ENCODE results near the gene CGREF1. TPM values are rescaled to one million over a fixed set of nuclear protein-coding genes. Genes with fewer than 3 reads are reported as not detected.

Gene CGREF1
- total and polyA plus RNA-seq, 7 donors, result 0.68 to 2.6 (median 1.1) TPM; not detected in 2

DNA sequence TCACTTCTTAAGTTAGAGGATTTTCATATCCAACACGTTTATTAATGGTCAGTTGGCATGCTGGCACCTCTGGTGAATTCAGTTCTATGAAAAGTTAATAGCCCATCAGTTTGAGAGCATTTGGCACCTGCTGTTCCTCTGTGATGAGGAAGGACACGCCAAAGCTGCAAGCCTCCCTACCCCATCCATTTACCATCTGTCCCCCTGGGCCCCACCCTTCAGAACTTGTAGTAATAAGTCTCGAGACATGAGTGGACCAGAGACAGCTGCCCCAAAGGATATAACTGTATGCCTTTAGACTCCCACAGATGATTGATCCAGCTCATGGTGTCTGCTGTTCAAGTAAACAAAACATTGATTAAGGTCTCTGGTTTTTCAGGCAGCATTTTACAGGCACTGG is 53.8 kb downstream of the CGREF1 start:
- DNase-seq, result no peak
- no peaks in the 10 kb centered on the region for H3K27me3 ChIP-seq
- no peaks in the 10 kb centered on the region for H3K9me3 ChIP-seq
- intact Hi-C loops (cut with DNase I), result no loop called here
- TF ChIP-seq POLR2A (IDR thresholded peaks at IDR 0.05) (no peak), POLR2AphosphoS5 (IDR thresholded peaks at IDR 0.05) (no peak), EP300 (IDR thresholded peaks at IDR 0.05) (no peak)
- TF ChIP-seq, protein P1, sequence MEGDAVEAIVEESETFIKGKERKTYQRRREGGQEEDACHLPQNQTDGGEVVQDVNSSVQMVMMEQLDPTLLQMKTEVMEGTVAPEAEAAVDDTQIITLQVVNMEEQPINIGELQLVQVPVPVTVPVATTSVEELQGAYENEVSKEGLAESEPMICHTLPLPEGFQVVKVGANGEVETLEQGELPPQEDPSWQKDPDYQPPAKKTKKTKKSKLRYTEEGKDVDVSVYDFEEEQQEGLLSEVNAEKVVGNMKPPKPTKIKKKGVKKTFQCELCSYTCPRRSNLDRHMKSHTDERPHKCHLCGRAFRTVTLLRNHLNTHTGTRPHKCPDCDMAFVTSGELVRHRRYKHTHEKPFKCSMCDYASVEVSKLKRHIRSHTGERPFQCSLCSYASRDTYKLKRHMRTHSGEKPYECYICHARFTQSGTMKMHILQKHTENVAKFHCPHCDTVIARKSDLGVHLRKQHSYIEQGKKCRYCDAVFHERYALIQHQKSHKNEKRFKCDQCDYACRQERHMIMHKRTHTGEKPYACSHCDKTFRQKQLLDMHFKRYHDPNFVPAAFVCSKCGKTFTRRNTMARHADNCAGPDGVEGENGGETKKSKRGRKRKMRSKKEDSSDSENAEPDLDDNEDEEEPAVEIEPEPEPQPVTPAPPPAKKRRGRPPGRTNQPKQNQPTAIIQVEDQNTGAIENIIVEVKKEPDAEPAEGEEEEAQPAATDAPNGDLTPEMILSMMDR (IDR thresholded peaks at IDR 0.05), result no peak
- WGBS, 2 donors, result 54 to 81% methylated on average over 3 of the region's 3 CpGs
- no peak overlapping the region for H3K4me3 ChIP-seq
- peaks cover 0 to 52% (median 5%) of the 10 kb centered on the region in 4 donors for H3K36me3 ChIP-seq
- H3K27ac ChIP-seq, result no peak overlapping the region
- H3K4me1 ChIP-seq, result peaks cover 0 to 34% (median 23%) of the 10 kb centered on the region in 4 donors

DNA sequence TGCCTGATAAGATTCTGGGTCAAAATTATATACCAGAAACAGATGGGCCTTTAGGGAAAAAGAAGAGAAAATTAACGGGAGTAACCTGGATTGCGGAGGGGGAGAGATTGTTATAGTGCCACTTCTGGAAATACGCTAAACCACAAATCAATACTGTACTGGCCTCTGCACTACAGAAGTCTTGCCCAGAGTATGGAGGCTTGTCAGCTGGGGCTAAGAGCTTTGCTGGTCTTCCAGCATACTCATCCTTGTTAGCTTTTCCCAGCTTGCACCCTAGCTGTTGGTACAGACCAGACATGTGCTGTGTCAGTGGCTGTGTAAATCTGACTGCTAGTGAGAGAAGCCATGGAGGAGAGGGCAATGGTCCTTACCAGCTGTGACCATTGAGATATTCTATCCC is 58.6 kb downstream of the CGREF1 start:
- intact Hi-C loops (cut with DNase I), result no loop called here

DNA sequence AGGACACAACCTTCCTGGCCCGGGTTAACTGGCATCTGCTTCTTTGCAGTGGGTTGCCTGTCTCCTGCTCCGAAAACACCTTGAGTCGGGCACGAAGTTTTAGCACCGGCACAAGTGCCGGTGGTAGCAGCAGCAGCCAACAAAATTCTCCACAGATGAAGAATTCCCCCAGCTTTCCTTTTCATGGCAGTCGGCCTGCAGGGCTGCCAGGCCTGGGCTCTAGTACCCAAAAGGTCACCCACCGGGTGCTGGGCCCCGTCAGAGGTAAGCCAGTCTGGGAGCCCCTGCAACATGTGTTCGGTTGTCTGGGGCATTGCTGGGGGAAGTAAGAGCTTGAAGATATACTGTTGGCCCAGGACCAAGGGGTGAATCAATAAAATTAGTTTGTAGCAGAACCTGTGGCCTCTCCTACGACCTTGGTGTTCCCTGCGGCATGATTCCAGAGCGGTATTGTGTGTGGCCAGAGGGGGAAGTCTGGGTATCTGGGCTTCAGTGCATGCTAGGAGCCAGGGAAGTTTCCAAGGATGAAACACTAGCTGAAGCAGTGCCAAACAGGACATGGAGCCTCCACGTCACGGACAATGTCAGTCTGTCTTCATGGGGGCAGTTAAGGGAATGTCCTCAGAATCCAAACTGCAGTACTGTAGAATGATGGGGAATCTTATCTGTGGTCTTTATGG is 59.6 kb downstream of the CGREF1 start:
- 88% methylated on average over 15 of the region's 15 CpGs for WGBS, 2 donors
- peak; percentile 52 for DNase-seq
- H3K9me3 ChIP-seq, result no peaks in the 10 kb centered on the region

More for the DNA sequence above, 58.6 kb downstream of the CGREF1 start:
- no peaks in the 10 kb centered on the region for H3K9me3 ChIP-seq
- H3K4me1 ChIP-seq, result peaks cover 0 to 9% (median 2%) of the 10 kb centered on the region in 4 donors
- no peak overlapping the region for H3K27ac ChIP-seq
- peak; percentile 35 for DNase-seq
- H3K36me3 ChIP-seq, result peaks cover 6 to 69% (median 14%) of the 10 kb centered on the region in 4 donors
- TF ChIP-seq, protein P1 (IDR thresholded peaks at IDR 0.05), result no peak
- no peak for TF ChIP-seq POLR2AphosphoS5 (IDR thresholded peaks at IDR 0.05)
- TF ChIP-seq EP300 (IDR thresholded peaks at IDR 0.05), result no peak
- TF ChIP-seq POLR2A (IDR thresholded peaks at IDR 0.05), result no peak
- H3K27me3 ChIP-seq, result no peaks in the 10 kb centered on the region
- H3K4me3 ChIP-seq, result no peak overlapping the region
- 95 to 98% methylated on average over 3 of the region's 3 CpGs for WGBS, 2 donors

DNA sequence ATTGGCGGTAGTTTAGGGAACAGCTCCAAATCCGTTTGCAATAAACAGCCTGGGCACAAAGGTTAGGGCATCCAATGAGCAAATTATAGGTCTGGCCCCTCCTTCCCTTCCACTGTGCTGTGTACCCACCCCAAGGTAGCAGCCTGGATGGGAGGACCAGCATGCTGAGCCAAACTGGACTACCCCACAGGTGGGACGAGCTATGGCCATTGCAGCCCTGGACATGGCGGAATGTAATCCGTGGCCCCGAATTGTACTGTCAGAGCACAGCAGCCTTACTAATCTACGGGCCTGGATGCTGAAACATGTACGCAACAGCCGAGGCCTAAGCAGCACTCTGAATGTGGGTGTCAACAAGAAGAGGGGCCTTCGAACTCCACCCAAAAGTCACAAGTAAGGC is 60.7 kb downstream of the CGREF1 start:
- intact Hi-C loops (cut with DNase I), result no loop called here
- peak; percentile 40 for DNase-seq
- peaks cover 0 to 2% (median 0%) of the 10 kb centered on the region in 4 donors for H3K4me1 ChIP-seq
- no peak overlapping the region for H3K27ac ChIP-seq
- H3K9me3 ChIP-seq, result no peaks in the 10 kb centered on the region
- 82 to 89% methylated on average over 10 of the region's 10 CpGs for WGBS, 2 donors
- H3K4me3 ChIP-seq, result no peak overlapping the region
- TF ChIP-seq EP300 (IDR thresholded peaks at IDR 0.05) (no peak), POLR2AphosphoS5 (IDR thresholded peaks at IDR 0.05) (no peak), POLR2A (IDR thresholded peaks at IDR 0.05) (no peak)
- TF ChIP-seq, protein P1 (IDR thresholded peaks at IDR 0.05), result no peak
- no peaks in the 10 kb centered on the region for H3K27me3 ChIP-seq
- peaks cover 12 to 83% (median 23%) of the 10 kb centered on the region in 4 donors for H3K36me3 ChIP-seq

More for the DNA sequence above, 59.6 kb downstream of the CGREF1 start:
- Histone ChIP-seq H3K27me3 (no peaks in the 10 kb centered on the region), H3K4me3 (no peak overlapping the region), H3K27ac (no peak overlapping the region), H3K36me3 (peaks cover 12 to 72% (median 23%) of the 10 kb centered on the region in 4 donors), H3K4me1 (peaks cover 0 to 9% (median 2%) of the 10 kb centered on the region in 4 donors)
- intact Hi-C loops (cut with DNase I), result no loop called here
- TF ChIP-seq POLR2A (IDR thresholded peaks at IDR 0.05) (no peak), POLR2AphosphoS5 (IDR thresholded peaks at IDR 0.05) (no peak), EP300 (IDR thresholded peaks at IDR 0.05) (no peak)
- TF ChIP-seq, protein P1 (IDR thresholded peaks at IDR 0.05), result no peak

All from sigmoid colon (tissue), 7 donors.